Upper lobe of left lung (tissue), 4 donors: Measurements from ENCODE around the gene RFX1.

Source experiments
- POLR2AphosphoS5 ChIP-seq, 2 donors: sonication (generic); formaldehyde crosslinking; IDR thresholded peaks; one replicate each; pipeline ENCODE4 v1.5.1; 2017; ENCODE audit warnings: antibody characterized with exemption in 2 of 2
- TF ChIP-seq, protein P1 (sequence below), 6 experiments: fragments of 450-650 bp in 4 of 6; fragments of 200-600 bp in 2 of 6; sonication (generic) in 2 of 6; IDR thresholded peaks; one replicate each; pipeline ENCODE4 v1.5.1; 2016 to 2019; ENCODE audit warnings: antibody characterized with exemption in 6 of 6

DNA sequence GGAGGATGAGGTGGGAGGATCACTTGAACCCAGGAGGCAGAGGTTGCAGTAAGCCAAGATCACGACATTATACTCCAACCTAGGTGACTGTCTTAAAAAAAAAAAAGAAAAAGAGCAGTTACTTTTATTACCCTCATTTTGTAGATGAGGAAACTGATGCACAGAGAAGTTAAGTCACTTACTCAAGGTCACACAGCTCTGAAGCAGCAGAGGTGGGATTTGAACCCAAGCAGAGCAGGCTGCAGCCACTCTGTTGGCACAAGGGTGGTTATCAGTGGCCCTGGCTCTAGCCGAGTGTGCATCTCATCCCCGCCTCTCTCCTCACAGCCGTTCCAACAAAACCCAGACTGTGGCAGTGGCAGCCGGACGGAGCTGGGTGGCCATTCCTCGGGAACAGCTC lies 33.1 kb upstream of the RFX1 start:
- TF ChIP-seq, protein P1, sequence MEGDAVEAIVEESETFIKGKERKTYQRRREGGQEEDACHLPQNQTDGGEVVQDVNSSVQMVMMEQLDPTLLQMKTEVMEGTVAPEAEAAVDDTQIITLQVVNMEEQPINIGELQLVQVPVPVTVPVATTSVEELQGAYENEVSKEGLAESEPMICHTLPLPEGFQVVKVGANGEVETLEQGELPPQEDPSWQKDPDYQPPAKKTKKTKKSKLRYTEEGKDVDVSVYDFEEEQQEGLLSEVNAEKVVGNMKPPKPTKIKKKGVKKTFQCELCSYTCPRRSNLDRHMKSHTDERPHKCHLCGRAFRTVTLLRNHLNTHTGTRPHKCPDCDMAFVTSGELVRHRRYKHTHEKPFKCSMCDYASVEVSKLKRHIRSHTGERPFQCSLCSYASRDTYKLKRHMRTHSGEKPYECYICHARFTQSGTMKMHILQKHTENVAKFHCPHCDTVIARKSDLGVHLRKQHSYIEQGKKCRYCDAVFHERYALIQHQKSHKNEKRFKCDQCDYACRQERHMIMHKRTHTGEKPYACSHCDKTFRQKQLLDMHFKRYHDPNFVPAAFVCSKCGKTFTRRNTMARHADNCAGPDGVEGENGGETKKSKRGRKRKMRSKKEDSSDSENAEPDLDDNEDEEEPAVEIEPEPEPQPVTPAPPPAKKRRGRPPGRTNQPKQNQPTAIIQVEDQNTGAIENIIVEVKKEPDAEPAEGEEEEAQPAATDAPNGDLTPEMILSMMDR (IDR thresholded peaks at IDR 0.05) = no peak
- TF ChIP-seq POLR2AphosphoS5 (IDR thresholded peaks at IDR 0.05) = no peak
